HepG2 (cell line): Measurements from ENCODE around the gene KDM5C. TPM values are rescaled to one million over a fixed set of nuclear protein-coding genes. Genes with fewer than 3 reads are reported as not detected.

Source experiments
- ATAC-seq: fragments of 200-7000 bp; cut with Tn5 transposase; 3 replicates; pipeline ENCODE4 v1.9.1; 2020; ENCODE audit warnings: mild to moderate bottlenecking, moderate library complexity
- BruUV-seq: library from RNA; stranded (reverse); fragments of 400-500 nt; replicated peaks from 2 replicates; lab custom pipeline; 2021; lab: Mats Ljungman, UMichigan
- CTCF ChIA-PET: fragments of 300-600 bp; formaldehyde crosslinking; extraction: SDS; loops from one replicate; lab custom pipeline; 2021; ENCODE audit warnings: low total read pairs, inconsistent platforms, low intra/inter-chr PET ratio; lab: Yijun Ruan, JAX
- POLR2A ChIA-PET: fragments of 350-600 bp; sonication (Branson Sonifier 250); formaldehyde crosslinking; loops from one replicate; lab custom pipeline; 2020; ENCODE audit warnings: antibody characterized with exemption, inconsistent platforms; lab: Yijun Ruan, JAX
- DNase-seq: peaks from one replicate; pipeline ENCODE4 v3.0.0-alpha.2; 2015; ENCODE audit warnings: low spot score
- FAIRE-seq: peaks from 3 replicates; lab custom pipeline; 2011; peaks lifted over from hg19 to GRCh38; lab: Jason Lieb, UNC
- H2AFZ ChIP-seq: one replicate; pipeline ENCODE4 v1.6.1; 2011; ENCODE audit warnings: low read length, inconsistent platforms
- H3K27ac ChIP-seq: fragments of 300-600 bp; 3 replicates; pipeline ENCODE4 v1.8.0; 2011; ENCODE audit warnings: mixed run types, mild to moderate bottlenecking, mixed read lengths, low read length, inconsistent platforms; ENCODE audit not compliant: insufficient read depth; ENCODE audit errors: extremely low read length
- H3K27me3 ChIP-seq, 2 experiments: fragments of 200-600 bp in 1 of 2; 2 replicates in 1 of 2; 3 replicates in 1 of 2; pipeline versions ENCODE4 v1.6.0 to v1.8.0; 2011; ENCODE audit warnings: low read length in 2 of 2, mild to moderate bottlenecking in 2 of 2, moderate library complexity in 2 of 2, inconsistent platforms in 1 of 2; ENCODE audit not compliant: insufficient read depth in 2 of 2, control insufficient read depth in 1 of 2
- H3K36me3 ChIP-seq, 2 experiments: fragments of 200-600 bp in 1 of 2; replicated peaks in 1 of 2; 2 replicates in 1 of 2; 3 replicates in 1 of 2; pipeline versions ENCODE4 v1.5.1 to v1.8.0; 2011; ENCODE audit warnings: low read length in 2 of 2, inconsistent platforms in 1 of 2; ENCODE audit not compliant: insufficient read depth in 2 of 2, control insufficient read depth in 1 of 2
- H3K4me1 ChIP-seq: 2 replicates; pipeline ENCODE4 v1.5.1; 2012; ENCODE audit warnings: low read length, inconsistent platforms; ENCODE audit not compliant: insufficient read depth
- H3K4me2 ChIP-seq: 2 replicates; pipeline ENCODE4 v1.6.0; 2011; ENCODE audit warnings: low read depth, low read length, inconsistent platforms
- H3K4me3 ChIP-seq, 3 experiments: fragments of 200-600 bp in 1 of 3; sonication (generic), shearing (Covaris generic) in 1 of 3; replicated peaks in 1 of 3; 2 replicates each; pipeline ENCODE4 v1.5.1; 2011 to 2016; ENCODE audit warnings: low read length in 3 of 3, inconsistent platforms in 2 of 3, low read depth in 2 of 3, mild to moderate bottlenecking in 2 of 3, control low read depth in 1 of 3, mixed read lengths in 1 of 3; ENCODE audit not compliant: insufficient read depth in 1 of 3
- H3K79me2 ChIP-seq: one replicate; pipeline ENCODE4 v1.6.1; 2011; ENCODE audit warnings: low read length, inconsistent platforms; ENCODE audit not compliant: insufficient read depth
- H3K9ac ChIP-seq: 2 replicates; pipeline ENCODE4 v1.6.0; 2011; ENCODE audit warnings: mild to moderate bottlenecking, low read depth, low read length, inconsistent platforms; ENCODE audit not compliant: insufficient read depth
- H3K9me3 ChIP-seq: 2 replicates; pipeline ENCODE4 v1.5.1; 2012; ENCODE audit warnings: mild to moderate bottlenecking, low read length
- H4K20me1 ChIP-seq: 2 replicates; pipeline ENCODE4 v1.6.0; 2011; ENCODE audit warnings: inconsistent platforms, mild to moderate bottlenecking, low read length, moderate library complexity; ENCODE audit not compliant: insufficient read depth
- ELF3 ChIP-seq: IDR thresholded peaks from 2 replicates; pipeline ENCODE4 v1.6.1; 2016; ENCODE audit warnings: missing genetic modification reagents, missing compliant biosample characterization
- FOXM1 ChIP-seq: sonication (generic); formaldehyde crosslinking; IDR thresholded peaks from 2 replicates; pipeline ENCODE4 v1.5.0; 2020; ENCODE audit warnings: missing genetic modification reagents
- GATA4 ChIP-seq: sonication (generic); IDR thresholded peaks from 2 replicates; pipeline ENCODE4 v1.6.1; 2016; ENCODE audit warnings: antibody characterized with exemption, low read depth, borderline replicate concordance
- JDP2 ChIP-seq: sonication (generic); formaldehyde crosslinking; IDR thresholded peaks from 2 replicates; pipeline ENCODE4 v1.8.1; 2022; ENCODE audit warnings: missing genetic modification reagents, borderline replicate concordance
- MAFK ChIP-seq, 2 experiments: IDR thresholded peaks in 1 of 2; conservative IDR thresholded peaks in 1 of 2; 2 replicates each; pipeline ENCODE4 v1.6.1; 2011; ENCODE audit warnings: improper control_type of control experiment in 2 of 2, low read length in 2 of 2
- MZF1 ChIP-seq: sonication (generic); formaldehyde crosslinking; IDR thresholded peaks from 2 replicates; pipeline ENCODE4 v1.8.1; 2023; ENCODE audit warnings: mild to moderate bottlenecking, missing genetic modification reagents, borderline replicate concordance
- THAP7 ChIP-seq: sonication (generic); formaldehyde crosslinking; IDR thresholded peaks from 2 replicates; pipeline ENCODE4 v1.8.1; 2023; ENCODE audit warnings: mild to moderate bottlenecking, missing genetic modification reagents
- ZBTB21 ChIP-seq: sonication (generic); formaldehyde crosslinking; IDR thresholded peaks from 2 replicates; pipeline ENCODE4 v1.4.0; 2020; ENCODE audit warnings: missing genetic modification reagents
- ZKSCAN8 ChIP-seq: IDR thresholded peaks from 2 replicates; pipeline ENCODE4 v1.6.1; 2016; ENCODE audit warnings: borderline replicate concordance, missing genetic modification reagents, missing compliant biosample characterization
- ZMAT3 ChIP-seq: sonication (generic); formaldehyde crosslinking; conservative IDR thresholded peaks from 2 replicates; pipeline ENCODE4 v1.7.0; 2021; ENCODE audit warnings: missing genetic modification reagents
- ZNF33B ChIP-seq: sonication (generic); formaldehyde crosslinking; IDR thresholded peaks from 2 replicates; pipeline ENCODE4 v1.5.1; 2020; ENCODE audit warnings: mild to moderate bottlenecking, missing genetic modification reagents
- ZNF354B ChIP-seq: sonication (generic); formaldehyde crosslinking; IDR thresholded peaks from 2 replicates; pipeline ENCODE4 v1.8.0; 2022; ENCODE audit warnings: mild to moderate bottlenecking, missing genetic modification reagents
- ZNF567 ChIP-seq: sonication (generic); formaldehyde crosslinking; IDR thresholded peaks from 2 replicates; pipeline ENCODE4 v1.8.1; 2023; ENCODE audit warnings: mild to moderate bottlenecking, missing genetic modification reagents, borderline replicate concordance
- ZNF75D ChIP-seq: sonication (generic); formaldehyde crosslinking; IDR thresholded peaks from 2 replicates; pipeline ENCODE4 v1.8.1; 2023; ENCODE audit warnings: missing genetic modification reagents, mild to moderate bottlenecking, borderline replicate concordance
- WGBS: methylation state at CpG from one replicate; pipeline ENCODE4 v1.1.6; 2017; ENCODE audit warnings: low lambda C conversion rate; 5-methylcytosine and 5-hydroxymethylcytosine counted together
- in situ Hi-C: cut with HindIII; loops from 2 replicates; pipeline ENCODE4 v1.10.0; 2017; ENCODE audit warnings: low pct_unique_long_range_greater_than_20kb; ENCODE audit not compliant: extremely low pct_ligation_motif_present
- intact Hi-C: fragments of 100-400 bp; cut with micrococcal nuclease; formaldehyde crosslinking; loops from one replicate; pipeline ENCODE4 v1.10.0; 2022; ENCODE audit not compliant: unreplicated experiment
- polyA plus RNA-seq, 8 experiments: library from polyadenylated mRNA; depleted of rRNA in 3 of 8; stranded (reverse) in 7 of 8; unstranded in 1 of 8; fragments of >200 nt; fragmentation: Illumina TruSeq in 4 of 8; extraction: Trizol in 4 of 8; gene quantifications; 2 replicates each; pipeline versions ENCODE4 v1.2.1 to v1.2.3, GENCODE V29; 2011 to 2016; ENCODE audit warnings: low read depth in 4 of 8, missing spikeins in 1 of 8, mixed read lengths in 1 of 8; ENCODE audit not compliant: insufficient read depth in 1 of 8
- total RNA-seq, 5 experiments: library from RNA; depleted of rRNA; stranded (reverse); fragments of >200 nt; fragmentation: Illumina TruSeq; extraction: Trizol; gene quantifications; 2 replicates each; pipeline ENCODE4 v1.2.3, GENCODE V29; 2016; ENCODE audit warnings: low read depth in 1 of 5
- TF ChIP-seq, protein P1 (sequence below): sonication (generic); formaldehyde crosslinking; IDR thresholded peaks from 2 replicates; pipeline ENCODE4 v1.8.0; 2022; ENCODE audit warnings: low read depth, missing genetic modification reagents
- TF ChIP-seq, protein P2 (sequence below): sonication (generic); formaldehyde crosslinking; IDR thresholded peaks from 2 replicates; pipeline ENCODE4 v1.5.0; 2020; ENCODE audit warnings: missing genetic modification reagents

Gene KDM5C
- total and polyA plus RNA-seq, 2 of the 13 experiments (the other 11 are each of a cell fraction or from before 2014, with no cell fraction given): 32.5 to 34.0 TPM

- H3K9ac ChIP-seq: no peak overlapping the region
- BruUV-seq: no TSS peak
- FAIRE-seq: no peak
- no peak overlapping the region for H3K4me2 ChIP-seq
- in situ Hi-C loops (no loop called here), intact Hi-C loops (no loop called here)
- H3K27me3 ChIP-seq: no peaks in the 10 kb centered on the region
- no peak overlapping the region for H2AFZ ChIP-seq
- DNase-seq: no peak
- no peak overlapping the region for H3K27ac ChIP-seq
- TF ChIP-seq, protein P1, sequence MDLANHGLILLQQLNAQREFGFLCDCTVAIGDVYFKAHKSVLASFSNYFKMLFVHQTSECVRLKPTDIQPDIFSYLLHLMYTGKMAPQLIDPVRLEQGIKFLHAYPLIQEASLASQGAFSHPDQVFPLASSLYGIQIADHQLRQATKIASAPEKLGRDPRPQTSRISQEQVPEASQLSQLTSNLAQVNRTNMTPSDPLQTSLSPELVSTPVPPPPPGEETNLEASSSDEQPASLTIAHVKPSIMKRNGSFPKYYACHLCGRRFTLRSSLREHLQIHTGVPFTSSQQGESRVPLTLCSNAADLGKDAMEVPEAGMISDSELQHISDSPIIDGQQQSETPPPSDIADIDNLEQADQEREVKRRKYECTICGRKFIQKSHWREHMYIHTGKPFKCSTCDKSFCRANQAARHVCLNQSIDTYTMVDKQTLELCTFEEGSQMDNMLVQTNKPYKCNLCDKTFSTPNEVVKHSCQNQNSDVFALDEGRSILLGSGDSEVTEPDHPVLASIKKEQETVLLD: no peak
- ChIA-PET CTCF (no interaction called here), POLR2A (no interaction called here)
- no peaks in the 10 kb centered on the region for H3K36me3 ChIP-seq
- H4K20me1 ChIP-seq: no peaks in the 10 kb centered on the region
- H3K4me3 ChIP-seq: no peak overlapping the region
- H3K4me1 ChIP-seq: no peaks in the 10 kb centered on the region
- no peak for ATAC-seq
- no peaks in the 10 kb centered on the region for H3K79me2 ChIP-seq
- H3K9me3 ChIP-seq: no peaks in the 10 kb centered on the region
- WGBS: no CpG with 5 or more reads among the region's 8 CpGs
Observed at GRCh38 chrX:53262918-53263394, 37.9 kb upstream of the KDM5C start.

GRCh38 chrX:53262189-53262917 lies 37.3 kb upstream of the KDM5C start:
- no peak for FAIRE-seq
- in situ Hi-C loops: no loop called here
- Histone ChIP-seq H3K9me3 (no peaks in the 10 kb centered on the region), H3K4me3 (no peak overlapping the region), H3K4me1 (no peaks in the 10 kb centered on the region), H4K20me1 (no peaks in the 10 kb centered on the region), H3K79me2 (no peaks in the 10 kb centered on the region), H3K27me3 (no peaks in the 10 kb centered on the region), H3K9ac (no peak overlapping the region), H3K36me3 (no peaks in the 10 kb centered on the region), H3K27ac (no peak overlapping the region), H3K4me2 (no peak overlapping the region), H2AFZ (no peak overlapping the region)
- ChIA-PET POLR2A (no interaction called here), CTCF (no interaction called here)
- WGBS: 59% methylated on average over 5 of the region's 7 CpGs
- DNase-seq: no peak
- ATAC-seq: no peak
- intact Hi-C loops: no loop called here
- BruUV-seq: no TSS peak
- TF ChIP-seq THAP7 (CRISPR knock-in tag) (no peak), ZNF75D (CRISPR knock-in tag) (no peak), ZNF33B (no peak), ZBTB21 (CRISPR knock-in tag) (no peak), ZMAT3 (CRISPR knock-in tag) (no peak), ZNF567 (no peak), FOXM1 (CRISPR knock-in tag) (no peak), ZNF354B (no peak), MZF1 (no peak), ZKSCAN8 (CRISPR knock-in tag) (no peak), MAFK (conservative IDR thresholded peaks at IDR 0.05 in 1 of 2, IDR thresholded peaks at IDR 0.05 in 1 of 2; ENCODE audit: low read length in 2 of 2) (no peak), ELF3 (CRISPR knock-in tag) (no peak), GATA4 (no peak), JDP2 (CRISPR knock-in tag) (no peak)
- TF ChIP-seq, protein P2, sequence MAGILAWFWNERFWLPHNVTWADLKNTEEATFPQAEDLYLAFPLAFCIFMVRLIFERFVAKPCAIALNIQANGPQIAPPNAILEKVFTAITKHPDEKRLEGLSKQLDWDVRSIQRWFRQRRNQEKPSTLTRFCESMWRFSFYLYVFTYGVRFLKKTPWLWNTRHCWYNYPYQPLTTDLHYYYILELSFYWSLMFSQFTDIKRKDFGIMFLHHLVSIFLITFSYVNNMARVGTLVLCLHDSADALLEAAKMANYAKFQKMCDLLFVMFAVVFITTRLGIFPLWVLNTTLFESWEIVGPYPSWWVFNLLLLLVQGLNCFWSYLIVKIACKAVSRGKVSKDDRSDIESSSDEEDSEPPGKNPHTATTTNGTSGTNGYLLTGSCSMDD (CRISPR knock-in tag): no peak
